CD4-positive, alpha-beta T cell (primary cell): ENCODE results near the gene EPHX1. TPM values are rescaled to one million over a fixed set of nuclear protein-coding genes. Genes with fewer than 3 reads are reported as not detected.
A peak's percentile ranks its signal among the peaks of the same experiment; 100 is the strongest.

Experiments
- ATAC-seq: fragments of 200-7000 bp; cut with Tn5 transposase; one replicate; pipeline ENCODE4 v1.10.0; 2022; ENCODE audit warnings: mild to moderate bottlenecking; ENCODE audit not compliant: poor library complexity
- CTCF ChIA-PET: fragments of 350-600 bp; sonication (Branson Sonifier 250); formaldehyde crosslinking; loops from one replicate; lab custom pipeline; 2021; ENCODE audit warnings: antibody characterized with exemption, inconsistent platforms; lab: Charles Lee
- POLR2A ChIA-PET: fragments of 350-600 bp; sonication (Branson Sonifier 250); formaldehyde crosslinking; loops from one replicate; lab custom pipeline; 2021; ENCODE audit warnings: antibody characterized with exemption, inconsistent platforms; lab: Charles Lee
- DNase-seq, 14 experiments: peaks; one replicate each; pipeline ENCODE4 v3.0.0-alpha.2; 2013 to 2020; ENCODE audit warnings: mixed read lengths in 2 of 14
- H3K27ac ChIP-seq, 2 donors: one replicate each; pipeline versions ENCODE4 v1.5.1 to v1.7.0; 2013; ENCODE audit warnings: low read length in 2 of 2, low read depth in 1 of 2, mild to moderate bottlenecking in 1 of 2
- H3K27me3 ChIP-seq, 2 experiments: 1 replicate in 1 of 2; 2 replicates in 1 of 2; pipeline versions ENCODE4 v1.6.1 to v1.7.0; 2013; ENCODE audit warnings: low read length in 2 of 2, control low read depth in 1 of 2, mild to moderate bottlenecking in 1 of 2, moderate library complexity in 1 of 2; ENCODE audit not compliant: insufficient read depth in 2 of 2, control insufficient read depth in 1 of 2
- H3K36me3 ChIP-seq: one replicate; pipeline ENCODE4 v1.6.1; 2013; ENCODE audit warnings: low read length, control low read depth; ENCODE audit not compliant: insufficient read depth
- H3K4me1 ChIP-seq: one replicate; pipeline ENCODE4 v1.6.1; 2013; ENCODE audit warnings: low read length, control low read depth; ENCODE audit not compliant: insufficient read depth
- H3K4me3 ChIP-seq: one replicate; pipeline ENCODE4 v1.5.1; 2013; ENCODE audit warnings: mild to moderate bottlenecking, low read length, moderate library complexity
- H3K9me3 ChIP-seq, 2 experiments: 1 replicate in 1 of 2; 2 replicates in 1 of 2; pipeline versions ENCODE4 v1.6.1 to v1.7.0; 2013; ENCODE audit warnings: low read length in 2 of 2, mild to moderate bottlenecking in 2 of 2, control low read depth in 1 of 2, moderate library complexity in 1 of 2; ENCODE audit not compliant: control insufficient read depth in 1 of 2, insufficient read depth in 1 of 2
- H3K27ac Mint-ChIP-seq: one replicate; pipeline ENCODE4 v1.8.0; 2020; ENCODE audit warnings: mixed read lengths
- H3K27me3 Mint-ChIP-seq: one replicate; pipeline ENCODE4 v1.8.0; 2021; ENCODE audit warnings: mixed read lengths
- H3K36me3 Mint-ChIP-seq: one replicate; pipeline ENCODE4 v1.8.0; 2021; ENCODE audit warnings: low read depth, mixed read lengths
- H3K4me1 Mint-ChIP-seq: one replicate; pipeline ENCODE4 v1.8.0; 2021; ENCODE audit warnings: low read depth, mixed read lengths
- H3K4me3 Mint-ChIP-seq: one replicate; pipeline ENCODE4 v1.8.0; 2020; ENCODE audit warnings: mild to moderate bottlenecking, mixed read lengths
- H3K9me3 Mint-ChIP-seq: one replicate; pipeline ENCODE4 v1.8.0; 2020; ENCODE audit warnings: mixed read lengths
- intact Hi-C, 2 experiments: fragments of 100-400 bp; cut with DNase I in 1 of 2; cut with micrococcal nuclease in 1 of 2; formaldehyde crosslinking; loops; one replicate each; pipeline versions ENCODE4 v1.15.1 to v1.9.0; 2023 to 2025; cut with DNase I, micrococcal nuclease
- total RNA-seq, 174 experiments: library from RNA in 2 of 174; stranded (reverse) in 2 of 174; gene quantifications; one replicate each; pipeline ENCODE4 v1.2.3 and lab custom pipeline; 2021 to 2026
- TF ChIP-seq, protein P1 (sequence below): fragments of 200-600 bp; IDR thresholded peaks from one replicate; pipeline ENCODE4 v1.8.0; 2022; ENCODE audit warnings: antibody characterized with exemption, mild to moderate bottlenecking

Gene EPHX1
- total RNA-seq, 2 experiments from 2014 or later = 0.34 to 0.47 TPM

DNA sequence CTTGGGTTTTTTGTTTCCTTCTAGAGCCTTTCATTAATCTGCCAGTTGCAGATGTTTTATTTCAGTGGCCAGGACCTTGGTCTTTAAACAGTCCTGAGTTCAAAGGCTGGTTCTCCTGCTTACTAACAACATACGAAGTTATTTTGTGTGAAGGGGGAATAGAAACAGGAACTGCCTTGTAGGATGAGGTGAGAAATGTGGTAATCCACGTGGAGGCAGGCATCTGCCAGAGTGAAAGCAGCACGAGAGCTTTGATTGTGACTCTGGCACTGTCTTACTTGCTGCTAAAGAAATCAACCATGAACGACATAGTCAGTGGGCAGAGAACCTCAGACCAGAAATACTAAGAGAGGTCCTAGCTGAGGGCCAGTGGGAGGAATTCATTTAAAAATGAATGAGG is 41.9 kb downstream of the EPHX1 start:
- TF ChIP-seq, protein P1, sequence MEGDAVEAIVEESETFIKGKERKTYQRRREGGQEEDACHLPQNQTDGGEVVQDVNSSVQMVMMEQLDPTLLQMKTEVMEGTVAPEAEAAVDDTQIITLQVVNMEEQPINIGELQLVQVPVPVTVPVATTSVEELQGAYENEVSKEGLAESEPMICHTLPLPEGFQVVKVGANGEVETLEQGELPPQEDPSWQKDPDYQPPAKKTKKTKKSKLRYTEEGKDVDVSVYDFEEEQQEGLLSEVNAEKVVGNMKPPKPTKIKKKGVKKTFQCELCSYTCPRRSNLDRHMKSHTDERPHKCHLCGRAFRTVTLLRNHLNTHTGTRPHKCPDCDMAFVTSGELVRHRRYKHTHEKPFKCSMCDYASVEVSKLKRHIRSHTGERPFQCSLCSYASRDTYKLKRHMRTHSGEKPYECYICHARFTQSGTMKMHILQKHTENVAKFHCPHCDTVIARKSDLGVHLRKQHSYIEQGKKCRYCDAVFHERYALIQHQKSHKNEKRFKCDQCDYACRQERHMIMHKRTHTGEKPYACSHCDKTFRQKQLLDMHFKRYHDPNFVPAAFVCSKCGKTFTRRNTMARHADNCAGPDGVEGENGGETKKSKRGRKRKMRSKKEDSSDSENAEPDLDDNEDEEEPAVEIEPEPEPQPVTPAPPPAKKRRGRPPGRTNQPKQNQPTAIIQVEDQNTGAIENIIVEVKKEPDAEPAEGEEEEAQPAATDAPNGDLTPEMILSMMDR = no peak
- no peak for ATAC-seq
- Mint-ChIP-seq H3K27me3 (no peaks in the 10 kb centered on the region), H3K4me3 (no peak overlapping the region), H3K4me1 (peaks cover 62% of the 10 kb centered on the region), H3K9me3 (no peaks in the 10 kb centered on the region), H3K36me3 (peaks cover 91% of the 10 kb centered on the region), H3K27ac (peak overlapping the region; percentile 96)
- intact Hi-C loops = no loop called here
- no peaks in the 10 kb centered on the region for H3K9me3 ChIP-seq
- H3K27ac ChIP-seq = no peak overlapping the region
- no peak overlapping the region for H3K4me3 ChIP-seq
- peaks cover 97% of the 10 kb centered on the region for H3K36me3 ChIP-seq
- POLR2A ChIA-PET = no interaction called here
- no peaks in the 10 kb centered on the region for H3K27me3 ChIP-seq
- H3K4me1 ChIP-seq = peaks cover 68% of the 10 kb centered on the region
- CTCF ChIA-PET = interaction anchor here (1.0 kb wide), 1 partner anchor 20 kb away, joined by 3 read pairs; no protein-coding TSS in a partner anchor
- DNase-seq = peak in 1 of 14 experiments; percentile 48

DNA sequence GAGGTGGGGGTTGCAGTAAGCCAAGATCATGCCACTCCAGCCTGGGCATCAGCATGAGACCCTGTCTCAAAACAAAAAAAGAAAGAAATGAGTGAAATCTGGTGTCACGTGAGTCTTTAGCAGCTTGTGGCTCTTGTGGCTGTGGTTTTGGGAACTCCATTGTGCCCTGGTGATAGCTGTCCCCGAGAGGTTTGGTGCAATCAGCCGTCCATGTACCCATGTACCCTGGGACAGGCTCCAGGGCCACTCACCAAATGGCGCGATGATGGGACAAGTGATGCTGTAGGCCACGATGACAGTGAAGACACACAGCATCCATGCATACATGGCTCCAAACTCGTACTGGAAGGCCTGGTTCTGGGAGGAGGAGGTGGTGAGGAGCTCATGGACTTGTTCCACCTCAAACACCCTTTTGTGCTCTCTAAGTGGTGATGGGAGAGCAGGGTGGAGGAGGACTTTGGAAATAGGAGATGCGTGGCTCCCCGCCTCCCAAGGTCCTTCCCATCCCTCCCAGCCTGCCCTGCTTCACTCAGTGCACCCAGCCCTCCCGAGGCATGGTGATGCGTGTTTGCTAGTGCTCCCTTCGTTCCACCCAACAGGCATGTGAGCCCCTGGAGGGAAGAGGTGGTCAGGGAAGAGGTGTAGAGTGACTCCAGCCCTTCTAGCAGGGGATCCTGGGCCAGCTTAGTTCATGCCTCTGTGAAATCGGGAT is 42.6 kb downstream of the EPHX1 start:
- Histone ChIP-seq H3K4me1 (peaks cover 70% of the 10 kb centered on the region), H3K9me3 (no peaks in the 10 kb centered on the region), H3K4me3 (no peak overlapping the region), H3K27me3 (no peaks in the 10 kb centered on the region), H3K27ac (peak overlapping the region in 1 of 2 donors; percentile 17), H3K36me3 (peaks cover 97% of the 10 kb centered on the region)
- no peak overlapping the region for H3K4me3 Mint-ChIP-seq
- H3K27me3 Mint-ChIP-seq = no peaks in the 10 kb centered on the region
- H3K36me3 Mint-ChIP-seq = peaks cover 94% of the 10 kb centered on the region
- CTCF ChIA-PET = interaction anchor here (1.0 kb wide), 1 partner anchor 19 kb away, joined by 3 read pairs; no protein-coding TSS in a partner anchor
- peaks cover 55% of the 10 kb centered on the region for H3K4me1 Mint-ChIP-seq
- TF ChIP-seq, protein P1 = no peak
- no peak for ATAC-seq
- POLR2A ChIA-PET = no interaction called here
- DNase-seq = no peak
- peak overlapping the region; percentile 96 for H3K27ac Mint-ChIP-seq
- intact Hi-C loops = no loop called here
- no peaks in the 10 kb centered on the region for H3K9me3 Mint-ChIP-seq

DNA sequence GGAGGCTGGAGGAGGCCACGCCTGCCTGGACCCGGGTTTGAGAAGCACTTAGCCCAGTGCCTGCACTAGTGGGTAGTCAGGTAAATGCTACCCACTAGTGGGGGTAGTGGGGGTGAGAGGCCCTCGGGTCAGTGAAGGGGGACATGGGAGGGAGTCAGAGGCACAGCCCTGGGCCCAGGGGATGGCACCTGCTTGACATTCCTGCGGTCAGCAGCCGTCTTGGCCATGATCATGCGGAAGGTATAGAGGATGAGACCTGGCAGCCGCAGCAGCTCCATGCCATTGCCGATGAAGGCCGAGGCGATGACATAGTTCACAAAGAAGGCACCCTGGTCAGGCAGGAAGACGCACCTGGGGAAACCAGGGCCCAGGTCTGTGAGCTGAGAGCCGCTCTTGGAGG is 43.5 kb downstream of the EPHX1 start:
- no peak overlapping the region for H3K27ac ChIP-seq
- intact Hi-C loops = no loop called here
- Mint-ChIP-seq H3K36me3 (peaks cover 96% of the 10 kb centered on the region), H3K27me3 (no peaks in the 10 kb centered on the region), H3K4me3 (no peak overlapping the region), H3K4me1 (peaks cover 46% of the 10 kb centered on the region), H3K27ac (peak overlapping the region; percentile 81), H3K9me3 (no peaks in the 10 kb centered on the region)
- H3K36me3 ChIP-seq = peaks cover 95% of the 10 kb centered on the region
- DNase-seq (no peak), ATAC-seq (no peak)
- ChIA-PET CTCF (no interaction called here), POLR2A (interaction anchor here (3.6 kb wide), 1 partner anchor 14 kb away, joined by 18 read pairs; no protein-coding TSS in a partner anchor)
- TF ChIP-seq, protein P1 = no peak
- no peak overlapping the region for H3K4me3 ChIP-seq
- H3K27me3 ChIP-seq = no peaks in the 10 kb centered on the region
- H3K4me1 ChIP-seq = peaks cover 61% of the 10 kb centered on the region
- H3K9me3 ChIP-seq = no peaks in the 10 kb centered on the region
